ENCODE measurements around the gene ZNF25.

- no peak for TF ChIP-seq CTCF (conservative IDR thresholded peaks at IDR 0.05; ENCODE audit: low read length)
- TF ChIP-seq EZH2phosphoT487 (IDR thresholded peaks at IDR 0.05; ENCODE audit: borderline replicate concordance), result no peak
Measured at GRCh38 chr10:38007991-38008390, 31.5 kb upstream of the ZNF25 start.

All from Loucy (cell line).